AG10803 (cell line): ENCODE data around the gene FHOD1.

Experiments used
- DNase-seq: peaks from one replicate; pipeline ENCODE4 v3.0.0; 2010; ENCODE audit warnings: low read depth
- H3K4me3 ChIP-seq: 2 replicates; pipeline ENCODE4 v1.5.1; 2011; ENCODE audit warnings: mild to moderate bottlenecking, low read length, control low read depth
- CTCF ChIP-seq: conservative IDR thresholded peaks from 2 replicates; pipeline ENCODE4 v1.5.1; 2011; ENCODE audit warnings: mild to moderate bottlenecking, low read length, control low read depth, inconsistent platforms

Gene FHOD1

GRCh38 chr16:67247192-67248072, at the start of gene FHOD1:
Gene FHOD1 (minus strand): TSS chr16:67247481. CDS start chr16:67247410, 71 bp downstream.
- DNase-seq, result peak; percentile 92
- H3K4me3 ChIP-seq, result peak within 1 kb of the TSS; percentile 80
- no peak for TF ChIP-seq CTCF

GRCh38 chr16:67296420-67296819, 49.1 kb upstream of the FHOD1 start:
- H3K4me3 ChIP-seq, result no peak overlapping the region
- TF ChIP-seq CTCF, result no peak
- peak; percentile 80 for DNase-seq

- H3K4me3 ChIP-seq, result no peak overlapping the region; the same call in 1 of the 2 replicates
- TF ChIP-seq CTCF, result peak; percentile 41
- peak; percentile 85 for DNase-seq
Measured at GRCh38 chr16:67294938-67295361, 47.7 kb upstream of the FHOD1 start.

GRCh38 chr16:67294171-67294757, 47.0 kb upstream of the FHOD1 start:
- DNase-seq, result no peak
- H3K4me3 ChIP-seq, result no peak overlapping the region
- TF ChIP-seq CTCF, result no peak

GRCh38 chr16:67291461-67291860, 44.2 kb upstream of the FHOD1 start:
- H3K4me3 ChIP-seq, result no peak overlapping the region
- no peak for TF ChIP-seq CTCF
- DNase-seq, result no peak

- H3K4me3 ChIP-seq, result no peak overlapping the region
- no peak for TF ChIP-seq CTCF
- DNase-seq, result no peak
Measured at GRCh38 chr16:67287960-67288359, 40.7 kb upstream of the FHOD1 start.
